ENCODE results near the gene COLEC12. TPM values are rescaled to one million over a fixed set of nuclear protein-coding genes. Genes with fewer than 3 reads are reported as not detected.

Gene COLEC12
- total RNA-seq, 3 donors from 2014 or later: 2.4 to 12.1 (median 4.7) TPM

- Histone ChIP-seq H3K36me3 (ENCODE audit: low read depth) (no peaks in the 10 kb centered on the region), H3K9me3 (no peaks in the 10 kb centered on the region), H3K4me1 (ENCODE audit: low read depth) (no peaks in the 10 kb centered on the region), H3K4me3 (no peak overlapping the region)
- DNase-seq (no peak), ATAC-seq (no peak)
- no peak for TF ChIP-seq CTCF (IDR thresholded peaks at IDR 0.05)
- intact Hi-C loops (cut with DNase I, micrococcal nuclease): loop anchor here in 1 of 2 donors (10.0 kb wide), 1 partner anchor 62 kb away; no protein-coding TSS in a partner anchor
Measured at GRCh38 chr18:386994-387393, 113.5 kb downstream of the COLEC12 start.

GRCh38 chr18:384897-385296 lies 115.6 kb downstream of the COLEC12 start:
- no peaks in the 10 kb centered on the region for H3K9me3 ChIP-seq
- intact Hi-C loops (cut with DNase I, micrococcal nuclease): loop anchor here in 1 of 2 donors (10.0 kb wide), 1 partner anchor 60 kb away; no protein-coding TSS in a partner anchor
- no peak for TF ChIP-seq CTCF (IDR thresholded peaks at IDR 0.05)
- H3K4me3 ChIP-seq: no peak overlapping the region
- no peak for ATAC-seq
- H3K36me3 ChIP-seq (ENCODE audit: low read depth): no peaks in the 10 kb centered on the region
- H3K4me1 ChIP-seq (ENCODE audit: low read depth): no peaks in the 10 kb centered on the region
- DNase-seq: no peak

GRCh38 chr18:383135-383534 lies 117.4 kb downstream of the COLEC12 start:
- DNase-seq (no peak), ATAC-seq (no peak)
- TF ChIP-seq CTCF (IDR thresholded peaks at IDR 0.05): no peak
- H3K4me3 ChIP-seq: no peak overlapping the region
- no peaks in the 10 kb centered on the region for H3K36me3 ChIP-seq (ENCODE audit: low read depth)
- no peaks in the 10 kb centered on the region for H3K9me3 ChIP-seq
- H3K4me1 ChIP-seq (ENCODE audit: low read depth): no peaks in the 10 kb centered on the region
- intact Hi-C loops (cut with DNase I, micrococcal nuclease): loop anchor here in 1 of 2 donors (10.0 kb wide), 1 partner anchor 58 kb away; no protein-coding TSS in a partner anchor

GRCh38 chr18:382423-382984 lies 118.0 kb downstream of the COLEC12 start:
- DNase-seq: no peak
- Histone ChIP-seq H3K9me3 (no peaks in the 10 kb centered on the region), H3K36me3 (ENCODE audit: low read depth) (no peaks in the 10 kb centered on the region), H3K4me1 (ENCODE audit: low read depth) (no peaks in the 10 kb centered on the region), H3K4me3 (no peak overlapping the region)
- TF ChIP-seq CTCF (IDR thresholded peaks at IDR 0.05): no peak
- ATAC-seq: no peak
- intact Hi-C loops (cut with DNase I, micrococcal nuclease): loop anchor here in 1 of 2 donors (10.0 kb wide), 1 partner anchor 58 kb away; no protein-coding TSS in a partner anchor

GRCh38 chr18:379681-380330 lies 120.7 kb downstream of the COLEC12 start:
- Histone ChIP-seq H3K36me3 (ENCODE audit: low read depth) (no peaks in the 10 kb centered on the region), H3K9me3 (no peaks in the 10 kb centered on the region), H3K4me1 (ENCODE audit: low read depth) (no peaks in the 10 kb centered on the region), H3K4me3 (no peak overlapping the region)
- ATAC-seq (peak; percentile 21), DNase-seq (no peak)
- intact Hi-C loops (cut with DNase I, micrococcal nuclease): loop anchor here in 1 of 2 donors (10.0 kb wide), 1 partner anchor 55 kb away; no protein-coding TSS in a partner anchor
- TF ChIP-seq CTCF (IDR thresholded peaks at IDR 0.05): no peak
